GM21576 (cell line): ENCODE results near the gene LARP4B.
"Not testable (repeated sequence)": the region's sequence is repeated elsewhere in the genome, so short reads cannot be mapped to it uniquely, and the experiment has no call there.

Experiments
- ATAC-seq: cut with Tn5 transposase; IDR thresholded peaks from one replicate; pipeline ENCODE4 v1.9.1; 2021; ENCODE audit warnings: mild to moderate bottlenecking, moderate library complexity; ENCODE audit not compliant: unreplicated experiment

The LARP4B gene

GRCh38 chr10:774661-775244 is 156.8 kb downstream of the LARP4B start:
- no peak for ATAC-seq

GRCh38 chr10:774223-774622 is 157.3 kb downstream of the LARP4B start:
- ATAC-seq: no peak

- ATAC-seq: no peak
Measured at GRCh38 chr10:773562-774161, 157.8 kb downstream of the LARP4B start.

GRCh38 chr10:772227-772637 is 159.3 kb downstream of the LARP4B start:
- ATAC-seq: no peak

GRCh38 chr10:771647-772046 is 159.9 kb downstream of the LARP4B start:
- ATAC-seq: no peak

GRCh38 chr10:770975-771374 is 160.5 kb downstream of the LARP4B start:
- ATAC-seq: no peak

GRCh38 chr10:770048-770712 is 161.3 kb downstream of the LARP4B start:
- not testable (repeated sequence) for ATAC-seq

- no peak for ATAC-seq
Measured at GRCh38 chr10:767794-768193, 163.7 kb downstream of the LARP4B start.

GRCh38 chr10:767211-767610 is 164.3 kb downstream of the LARP4B start:
- no peak for ATAC-seq

GRCh38 chr10:761376-761775 is 170.1 kb downstream of the LARP4B start:
- no peak for ATAC-seq

GRCh38 chr10:760622-761021 is 170.9 kb downstream of the LARP4B start:
- ATAC-seq: no peak

- no peak for ATAC-seq
Measured at GRCh38 chr10:759898-760477, 171.5 kb downstream of the LARP4B start.
